ENCODE data around the gene KCNT1.

DNA sequence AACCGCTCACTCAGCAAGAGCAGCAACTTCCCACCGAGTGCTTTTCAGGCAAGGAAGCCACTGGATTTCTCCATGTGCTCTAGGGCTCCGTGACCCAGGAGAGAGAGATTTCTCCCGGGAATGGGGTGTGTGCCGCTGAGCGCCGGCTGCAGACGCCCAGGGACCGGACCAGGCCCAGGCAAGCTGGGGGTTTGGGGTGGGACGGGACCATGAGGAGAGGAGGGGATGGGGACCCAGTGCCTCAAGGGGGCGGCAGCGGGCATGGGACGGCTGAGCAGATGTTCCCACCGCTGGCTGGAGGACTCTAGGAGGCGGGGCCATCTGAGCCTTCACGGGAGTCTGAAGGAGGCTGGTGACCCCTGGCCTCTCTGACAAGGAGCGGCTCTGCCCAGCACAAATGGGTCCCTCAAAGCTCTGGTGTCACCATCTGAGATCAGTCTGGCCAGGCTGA is 30.4 kb upstream of the KCNT1 start:
- TF ChIP-seq CTCF (IDR thresholded peaks at IDR 0.05): no peak
- TF ChIP-seq POLR2A (IDR thresholded peaks at IDR 0.05): no peak
